Osteocyte (in vitro differentiated cells): ENCODE results near the gene GAGE10. TPM values are rescaled to one million over a fixed set of nuclear protein-coding genes. Genes with fewer than 3 reads are reported as not detected.

Source experiments
- DNase-seq: peaks from one replicate; pipeline ENCODE4 v3.0.0; 2021; ENCODE audit warnings: mixed read lengths; ENCODE audit not compliant: unreplicated experiment; ENCODE audit errors: extremely low spot score
- H3K27ac Mint-ChIP-seq: one replicate; pipeline ENCODE4 v1.8.0; 2021; ENCODE audit warnings: mild to moderate bottlenecking, mixed read lengths; ENCODE audit not compliant: unreplicated experiment
- H3K27me3 Mint-ChIP-seq: one replicate; pipeline ENCODE4 v1.8.0; 2021; ENCODE audit warnings: mixed read lengths; ENCODE audit not compliant: unreplicated experiment
- H3K36me3 Mint-ChIP-seq: one replicate; pipeline ENCODE4 v1.8.0; 2021; ENCODE audit warnings: mixed read lengths; ENCODE audit not compliant: unreplicated experiment
- H3K4me1 Mint-ChIP-seq: one replicate; pipeline ENCODE4 v1.8.0; 2021; ENCODE audit warnings: mixed read lengths; ENCODE audit not compliant: unreplicated experiment
- H3K4me3 Mint-ChIP-seq: one replicate; pipeline ENCODE4 v1.8.0; 2021; ENCODE audit warnings: mild to moderate bottlenecking, moderate library complexity, mixed read lengths; ENCODE audit not compliant: unreplicated experiment
- H3K9me3 Mint-ChIP-seq: one replicate; pipeline ENCODE4 v1.8.0; 2021; ENCODE audit warnings: mixed read lengths; ENCODE audit not compliant: unreplicated experiment
- long read RNA-seq: library from polyadenylated mRNA; unstranded; transcript quantifications from one replicate; pipeline ENCODE4 v2.0.0, GENCODE V29; 2021
- total RNA-seq: library from RNA; stranded (reverse); gene quantifications from 2 replicates; pipeline ENCODE4 v1.2.1, GENCODE V29; 2021
- TF ChIP-seq, protein P1 (sequence below): fragments of 200-600 bp; sonication (generic); IDR thresholded peaks from 2 replicates; pipeline ENCODE4 v1.5.0; 2021; ENCODE audit warnings: antibody characterized with exemption, mild to moderate bottlenecking, moderate library complexity

The GAGE10 gene, protein sequence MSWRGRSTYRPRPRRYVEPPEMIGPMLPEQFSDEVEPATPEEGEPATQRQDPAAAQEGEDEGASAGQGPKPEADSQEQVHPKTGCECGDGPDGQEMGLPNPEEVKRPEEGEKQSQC
- total RNA-seq, result not detected in 2 replicates
- long read RNA-seq, result 0 reads

DNA sequence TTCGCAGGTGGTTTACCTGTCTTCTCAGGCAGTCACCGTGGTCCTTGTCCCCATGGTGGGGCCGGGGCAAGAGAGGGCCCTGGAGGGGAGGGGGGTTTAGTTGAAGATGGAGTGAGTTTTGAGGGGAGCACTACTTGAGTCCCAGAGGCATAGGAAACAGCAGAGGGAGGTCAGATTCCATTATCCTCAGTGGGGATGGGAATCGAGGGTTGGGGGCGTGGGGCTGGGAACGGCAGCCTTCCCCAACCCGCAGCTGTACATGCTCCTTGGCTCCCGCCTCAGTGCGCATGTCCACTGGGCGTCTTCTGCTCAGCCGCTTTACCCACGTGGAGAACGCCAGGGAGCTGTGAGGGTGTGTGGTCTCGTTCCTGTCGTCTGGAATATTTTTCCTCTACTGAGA lies at the start of gene GAGE10:
TSS of gene GAGE10 (plus strand) at position 301 of the 400 bp plus-strand sequence. CDS start 1,214 bp downstream, outside the sequence.
- DNase-seq, result peak; percentile 69
- Mint-ChIP-seq H3K4me1 (no peaks in the 10 kb centered on the region), H3K36me3 (no peaks in the 10 kb centered on the region), H3K9me3 (peaks cover 5% of the 10 kb centered on the region), H3K27ac (no peak within 1 kb of the TSS), H3K4me3 (no peak within 1 kb of the TSS), H3K27me3 (no peaks in the 10 kb centered on the region)
- TF ChIP-seq, protein P1, sequence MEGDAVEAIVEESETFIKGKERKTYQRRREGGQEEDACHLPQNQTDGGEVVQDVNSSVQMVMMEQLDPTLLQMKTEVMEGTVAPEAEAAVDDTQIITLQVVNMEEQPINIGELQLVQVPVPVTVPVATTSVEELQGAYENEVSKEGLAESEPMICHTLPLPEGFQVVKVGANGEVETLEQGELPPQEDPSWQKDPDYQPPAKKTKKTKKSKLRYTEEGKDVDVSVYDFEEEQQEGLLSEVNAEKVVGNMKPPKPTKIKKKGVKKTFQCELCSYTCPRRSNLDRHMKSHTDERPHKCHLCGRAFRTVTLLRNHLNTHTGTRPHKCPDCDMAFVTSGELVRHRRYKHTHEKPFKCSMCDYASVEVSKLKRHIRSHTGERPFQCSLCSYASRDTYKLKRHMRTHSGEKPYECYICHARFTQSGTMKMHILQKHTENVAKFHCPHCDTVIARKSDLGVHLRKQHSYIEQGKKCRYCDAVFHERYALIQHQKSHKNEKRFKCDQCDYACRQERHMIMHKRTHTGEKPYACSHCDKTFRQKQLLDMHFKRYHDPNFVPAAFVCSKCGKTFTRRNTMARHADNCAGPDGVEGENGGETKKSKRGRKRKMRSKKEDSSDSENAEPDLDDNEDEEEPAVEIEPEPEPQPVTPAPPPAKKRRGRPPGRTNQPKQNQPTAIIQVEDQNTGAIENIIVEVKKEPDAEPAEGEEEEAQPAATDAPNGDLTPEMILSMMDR, result no peak

DNA sequence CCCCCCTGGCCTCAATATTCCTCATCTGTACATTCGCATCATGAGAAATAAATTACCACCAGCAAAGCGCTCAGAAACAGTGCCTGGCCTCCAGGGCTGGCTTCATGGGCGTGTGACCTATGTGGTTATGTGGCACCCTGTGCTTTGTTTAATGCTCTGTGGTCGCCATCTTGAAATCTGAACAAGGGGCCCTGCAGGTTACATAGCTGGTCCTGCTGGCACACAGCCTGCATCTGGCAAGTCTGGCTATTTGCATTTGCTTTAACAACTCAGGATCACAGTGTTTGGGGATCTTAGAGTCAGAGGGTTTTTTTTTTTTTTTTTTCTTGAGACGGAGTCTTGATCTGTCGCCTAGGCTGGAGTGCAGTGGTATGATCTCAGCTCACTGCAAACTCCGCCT lies 48.8 kb upstream of the GAGE10 start:
- TF ChIP-seq, protein P1, result no peak
- Mint-ChIP-seq H3K9me3 (no peaks in the 10 kb centered on the region), H3K4me3 (no peak overlapping the region), H3K27ac (no peak overlapping the region), H3K4me1 (no peaks in the 10 kb centered on the region), H3K27me3 (no peaks in the 10 kb centered on the region), H3K36me3 (peaks cover 2% of the 10 kb centered on the region)
- DNase-seq, result no peak

DNA sequence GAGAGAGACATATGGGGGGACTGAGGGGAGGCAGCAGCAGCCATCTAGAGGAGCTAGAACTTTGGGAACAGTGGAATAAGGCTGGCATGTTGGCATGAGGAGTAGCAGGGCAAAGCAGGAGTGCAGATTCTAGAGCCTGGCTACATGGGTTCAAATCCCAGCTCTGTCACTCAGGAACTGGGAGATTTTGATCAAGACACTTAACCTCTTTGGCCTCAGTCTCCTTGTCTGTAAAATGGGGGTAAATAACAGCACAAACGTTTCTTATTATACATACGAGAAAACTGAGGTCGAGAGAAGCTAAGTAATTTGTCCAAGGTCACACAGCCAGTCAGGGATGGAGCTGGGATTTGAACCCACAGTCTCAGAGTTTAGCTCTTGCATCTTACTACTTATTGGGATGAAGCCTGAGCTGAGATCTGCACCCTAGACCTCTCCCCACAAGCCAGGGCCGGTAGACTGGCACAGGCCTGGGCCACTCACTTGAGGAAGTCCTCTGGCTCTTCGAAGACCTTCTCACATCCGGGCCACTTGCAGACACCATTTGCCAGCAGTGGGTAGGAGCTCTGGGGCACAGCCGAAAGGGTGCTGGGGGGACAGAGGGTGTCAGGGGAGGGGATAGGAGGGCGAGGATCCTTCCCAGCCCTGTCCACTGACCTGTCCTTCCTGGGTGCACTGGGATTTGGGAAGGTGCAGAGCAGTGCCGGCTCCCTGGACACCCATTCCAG lies 47.0 kb upstream of the GAGE10 start:
- H3K4me3 Mint-ChIP-seq, result no peak overlapping the region
- no peaks in the 10 kb centered on the region for H3K27me3 Mint-ChIP-seq
- TF ChIP-seq, protein P1, result no peak
- no peaks in the 10 kb centered on the region for H3K9me3 Mint-ChIP-seq
- H3K4me1 Mint-ChIP-seq, result no peaks in the 10 kb centered on the region
- H3K36me3 Mint-ChIP-seq, result no peaks in the 10 kb centered on the region
- no peak for DNase-seq
- H3K27ac Mint-ChIP-seq, result no peak overlapping the region

DNA sequence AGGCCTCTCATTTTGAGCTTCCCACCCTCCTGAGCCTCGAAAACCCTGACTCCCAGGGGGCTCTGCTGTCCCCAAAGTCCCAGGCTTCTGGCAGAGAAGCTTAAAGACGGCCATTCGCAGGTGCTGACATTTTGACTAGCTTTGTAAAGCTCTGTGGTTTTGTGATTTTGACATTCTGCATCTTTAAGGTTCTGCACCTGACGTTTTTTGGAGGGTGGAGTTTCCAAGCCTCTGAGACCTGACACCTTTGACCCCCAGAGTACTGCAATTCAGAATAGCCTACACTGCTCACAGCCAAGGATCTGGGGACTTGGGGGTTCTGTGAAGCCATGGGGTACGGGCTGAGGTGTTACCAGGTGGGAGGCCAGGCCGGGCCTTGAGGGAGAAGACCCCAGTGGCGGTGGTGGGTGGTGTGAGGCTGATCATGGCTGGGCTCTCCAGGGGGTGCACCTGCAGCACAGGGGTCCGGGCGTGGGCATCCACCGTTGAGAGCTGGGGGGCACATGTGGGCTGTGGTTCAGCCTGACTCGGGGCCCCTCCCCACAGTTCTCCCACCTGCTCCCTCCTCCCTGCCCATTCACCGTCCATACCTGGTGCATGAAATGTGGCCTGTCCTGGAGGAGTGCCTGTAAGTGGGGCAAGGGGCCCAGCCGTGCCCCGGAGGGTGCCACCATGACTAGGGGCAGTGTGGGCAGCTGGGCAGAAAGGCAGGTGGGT lies 46.2 kb upstream of the GAGE10 start:
- no peaks in the 10 kb centered on the region for H3K36me3 Mint-ChIP-seq
- H3K27ac Mint-ChIP-seq, result no peak overlapping the region
- TF ChIP-seq, protein P1, result no peak
- H3K9me3 Mint-ChIP-seq, result peaks cover 5% of the 10 kb centered on the region
- no peak for DNase-seq
- no peaks in the 10 kb centered on the region for H3K27me3 Mint-ChIP-seq
- H3K4me1 Mint-ChIP-seq, result no peaks in the 10 kb centered on the region
- no peak overlapping the region for H3K4me3 Mint-ChIP-seq
